Vagina (tissue), 2 donors: Measurements from ENCODE around the gene PATE2. TPM values are rescaled to one million over a fixed set of nuclear protein-coding genes. Genes with fewer than 3 reads are reported as not detected.

Experiments
- DNase-seq, 2 donors: peaks; one replicate each; pipeline ENCODE4 v3.0.0-alpha.2; 2017; ENCODE audit errors: extremely low spot score in 2 of 2
- H3K27ac ChIP-seq: fragments of 200-600 bp; sonication (generic); one replicate; pipeline ENCODE4 v1.5.1; 2019
- H3K27me3 ChIP-seq: fragments of 200-600 bp; sonication (generic); one replicate; pipeline ENCODE4 v1.5.1; 2019
- H3K36me3 ChIP-seq, 2 donors: fragments of 200-600 bp; sonication (generic); one replicate each; pipeline ENCODE4 v1.5.1; 2017 to 2019
- H3K4me1 ChIP-seq: fragments of 200-600 bp; sonication (generic); one replicate; pipeline ENCODE4 v1.5.1; 2019
- H3K4me3 ChIP-seq, 2 donors: fragments of 200-600 bp; sonication (generic); 1 replicate in 1 of 2; 2 replicates in 1 of 2; pipeline ENCODE4 v1.5.1; 2016 to 2019
- H3K9me3 ChIP-seq: fragments of 200-600 bp; sonication (generic); one replicate; pipeline ENCODE4 v1.5.1; 2019
- POLR2A ChIP-seq, 2 donors: fragments of 450-650 bp; IDR thresholded peaks; one replicate each; pipeline ENCODE4 v1.6.1; 2017; ENCODE audit warnings: antibody characterized with exemption in 2 of 2, mild to moderate bottlenecking in 2 of 2, moderate library complexity in 2 of 2
- POLR2AphosphoS5 ChIP-seq, 2 donors: sonication (generic); formaldehyde crosslinking; IDR thresholded peaks; one replicate each; pipeline ENCODE4 v1.9.0; 2017; ENCODE audit warnings: antibody characterized with exemption in 2 of 2, mild to moderate bottlenecking in 2 of 2, low read depth in 1 of 2; ENCODE audit not compliant: insufficient read depth in 1 of 2
- intact Hi-C: fragments of 100-400 bp; cut with DNase I; formaldehyde crosslinking; loops from one replicate; pipeline ENCODE4 v1.15.1; 2023
- total RNA-seq: library from RNA; depleted of rRNA; stranded (reverse); fragments of >200 nt; gene quantifications from one replicate; pipeline ENCODE4 v1.2.3, GENCODE V29; 2016
- TF ChIP-seq, protein P1 (sequence below), 3 experiments: fragments of 450-650 bp in 2 of 3; fragments of 200-600 bp in 1 of 3; sonication (generic) in 1 of 3; IDR thresholded peaks; one replicate each; pipeline ENCODE4 v1.5.1; 2017 to 2019; ENCODE audit warnings: antibody characterized with exemption in 3 of 3, mild to moderate bottlenecking in 2 of 3, moderate library complexity in 2 of 3

The PATE2 gene
- total RNA-seq, 1 donor from 2014 or later = not detected

DNA sequence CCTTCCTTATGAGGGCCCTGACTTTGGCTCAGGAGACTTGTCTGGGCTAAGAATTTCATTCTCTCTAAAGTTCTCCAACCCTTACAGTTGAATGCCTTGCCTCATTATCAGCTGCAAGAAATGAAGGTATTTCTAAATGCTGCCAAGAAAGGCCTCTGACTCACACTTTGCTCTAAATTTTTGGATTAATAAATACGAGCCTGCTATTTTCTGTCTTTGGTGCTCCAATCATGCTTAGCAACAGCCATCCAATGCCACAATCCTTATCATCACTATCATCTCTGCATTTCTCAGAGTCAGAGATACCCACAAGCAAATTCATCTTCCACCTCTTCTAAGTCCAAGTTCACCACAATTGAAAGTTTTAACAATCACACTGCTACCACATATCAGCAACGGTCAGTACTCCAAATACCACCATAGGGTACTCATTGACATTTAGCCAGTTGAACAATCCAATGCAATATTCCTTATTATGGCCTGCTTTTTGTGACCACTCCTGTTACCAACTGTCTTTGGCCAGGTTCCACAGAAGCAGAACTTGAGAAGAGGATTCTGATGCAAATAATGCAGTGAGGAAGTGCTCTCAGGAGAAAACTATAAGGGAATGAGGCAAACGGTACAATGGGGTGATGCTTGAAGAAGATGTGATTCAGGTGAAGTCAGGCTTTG is 5.7 kb downstream of the PATE2 start:
- H3K36me3 ChIP-seq = no peaks in the 10 kb centered on the region
- intact Hi-C loops = no loop called here
- H3K4me1 ChIP-seq = no peaks in the 10 kb centered on the region
- DNase-seq = no peak
- no peak overlapping the region for H3K27ac ChIP-seq
- no peaks in the 10 kb centered on the region for H3K9me3 ChIP-seq
- no peak overlapping the region for H3K4me3 ChIP-seq
- no peaks in the 10 kb centered on the region for H3K27me3 ChIP-seq
- TF ChIP-seq POLR2AphosphoS5 (IDR thresholded peaks at IDR 0.05; ENCODE audit: insufficient read depth in 1 of 2, low read depth in 1 of 2) = no peak
- TF ChIP-seq, protein P1, sequence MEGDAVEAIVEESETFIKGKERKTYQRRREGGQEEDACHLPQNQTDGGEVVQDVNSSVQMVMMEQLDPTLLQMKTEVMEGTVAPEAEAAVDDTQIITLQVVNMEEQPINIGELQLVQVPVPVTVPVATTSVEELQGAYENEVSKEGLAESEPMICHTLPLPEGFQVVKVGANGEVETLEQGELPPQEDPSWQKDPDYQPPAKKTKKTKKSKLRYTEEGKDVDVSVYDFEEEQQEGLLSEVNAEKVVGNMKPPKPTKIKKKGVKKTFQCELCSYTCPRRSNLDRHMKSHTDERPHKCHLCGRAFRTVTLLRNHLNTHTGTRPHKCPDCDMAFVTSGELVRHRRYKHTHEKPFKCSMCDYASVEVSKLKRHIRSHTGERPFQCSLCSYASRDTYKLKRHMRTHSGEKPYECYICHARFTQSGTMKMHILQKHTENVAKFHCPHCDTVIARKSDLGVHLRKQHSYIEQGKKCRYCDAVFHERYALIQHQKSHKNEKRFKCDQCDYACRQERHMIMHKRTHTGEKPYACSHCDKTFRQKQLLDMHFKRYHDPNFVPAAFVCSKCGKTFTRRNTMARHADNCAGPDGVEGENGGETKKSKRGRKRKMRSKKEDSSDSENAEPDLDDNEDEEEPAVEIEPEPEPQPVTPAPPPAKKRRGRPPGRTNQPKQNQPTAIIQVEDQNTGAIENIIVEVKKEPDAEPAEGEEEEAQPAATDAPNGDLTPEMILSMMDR (IDR thresholded peaks at IDR 0.05) = no peak
- TF ChIP-seq POLR2A (IDR thresholded peaks at IDR 0.05) = no peak

DNA sequence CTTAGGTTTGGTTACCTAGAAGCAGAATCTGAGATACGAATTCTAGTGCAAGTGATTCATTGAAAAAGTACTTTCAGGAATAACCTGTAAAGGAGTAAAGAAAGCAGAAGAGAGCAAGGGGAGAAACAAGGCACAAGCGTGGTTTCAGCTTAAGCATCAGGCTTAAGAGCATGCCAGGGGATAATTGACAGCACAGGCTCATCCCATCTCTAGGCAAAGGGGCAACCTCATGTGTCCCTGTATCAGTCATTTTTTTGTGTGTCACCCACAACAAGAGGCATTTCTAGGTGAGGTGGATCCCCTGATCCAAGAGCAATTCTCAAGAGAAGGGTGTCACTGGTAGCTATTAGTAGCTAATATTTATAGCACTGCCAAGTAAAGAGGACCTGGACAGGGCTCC is 8.0 kb downstream of the PATE2 start:
- Histone ChIP-seq H3K27me3 (no peaks in the 10 kb centered on the region), H3K9me3 (no peaks in the 10 kb centered on the region), H3K27ac (no peak overlapping the region), H3K4me3 (no peak overlapping the region), H3K36me3 (no peaks in the 10 kb centered on the region), H3K4me1 (no peaks in the 10 kb centered on the region)
- TF ChIP-seq POLR2A (IDR thresholded peaks at IDR 0.05) (no peak), POLR2AphosphoS5 (IDR thresholded peaks at IDR 0.05; ENCODE audit: insufficient read depth in 1 of 2, low read depth in 1 of 2) (no peak)
- TF ChIP-seq, protein P1 (IDR thresholded peaks at IDR 0.05) = no peak
- no peak for DNase-seq
- intact Hi-C loops = no loop called here

DNA sequence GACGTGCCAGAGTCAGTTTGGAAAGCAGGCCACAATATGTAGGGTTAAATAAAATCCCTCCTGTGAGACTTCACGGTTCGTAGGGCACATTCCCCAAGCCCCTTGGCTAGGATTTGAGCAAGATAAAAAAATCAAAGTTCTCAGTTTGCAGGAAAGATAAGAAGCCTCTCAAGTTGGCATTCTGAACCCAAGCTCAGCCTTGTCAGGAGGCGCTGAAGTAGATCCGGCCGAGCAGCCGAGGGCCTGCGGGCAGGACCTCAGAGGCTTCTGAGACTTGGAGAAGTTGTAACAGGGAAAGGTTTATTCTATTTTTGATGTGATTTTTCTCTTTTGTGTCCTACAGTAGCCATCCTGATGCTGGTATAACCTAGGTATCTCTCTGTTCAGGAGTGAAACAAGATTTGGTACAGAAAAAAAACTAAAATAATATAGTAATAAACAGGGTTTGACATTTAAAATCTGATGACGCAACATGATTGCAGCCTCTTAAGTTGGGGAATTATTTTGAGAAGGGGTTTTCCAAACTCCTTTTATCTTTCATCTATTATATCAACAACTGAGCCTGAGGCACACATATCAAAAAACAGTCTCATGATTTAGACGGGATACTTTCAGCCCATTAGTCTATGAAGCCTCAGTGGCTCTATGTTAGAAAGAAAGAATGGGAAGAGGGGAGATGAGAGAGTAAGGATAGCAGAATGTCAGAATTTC is 10.1 kb downstream of the PATE2 start:
- Histone ChIP-seq H3K9me3 (no peaks in the 10 kb centered on the region), H3K27ac (no peak overlapping the region), H3K4me1 (no peaks in the 10 kb centered on the region), H3K27me3 (no peaks in the 10 kb centered on the region), H3K4me3 (no peak overlapping the region), H3K36me3 (no peaks in the 10 kb centered on the region)
- intact Hi-C loops = no loop called here
- TF ChIP-seq, protein P1 (IDR thresholded peaks at IDR 0.05) = no peak
- no peak for TF ChIP-seq POLR2A (IDR thresholded peaks at IDR 0.05)
- DNase-seq = no peak

DNA sequence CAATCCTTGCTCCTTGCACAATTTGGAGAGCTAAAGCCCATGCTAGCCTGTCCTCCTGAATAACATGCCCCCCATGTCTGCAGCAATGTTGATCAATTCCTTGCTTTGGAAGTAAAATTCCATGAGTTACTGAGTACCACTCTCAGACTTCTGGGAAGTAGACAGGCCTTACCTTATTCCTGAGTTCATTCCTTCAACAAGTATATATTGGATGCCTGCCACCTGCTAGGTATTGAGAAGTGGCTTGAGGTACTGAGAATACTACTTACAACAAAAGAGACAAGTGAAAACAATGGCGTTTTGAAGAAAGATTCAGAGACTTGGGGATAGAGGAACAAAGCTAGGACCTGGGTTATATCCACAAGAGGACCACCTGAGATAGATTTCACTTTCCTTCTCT is 12.4 kb downstream of the PATE2 start:
- no peak for TF ChIP-seq POLR2AphosphoS5 (IDR thresholded peaks at IDR 0.05; ENCODE audit: insufficient read depth in 1 of 2, low read depth in 1 of 2)
- TF ChIP-seq, protein P1 (IDR thresholded peaks at IDR 0.05) = no peak
- intact Hi-C loops = no loop called here
- Histone ChIP-seq H3K4me3 (no peak overlapping the region), H3K27ac (no peak overlapping the region), H3K36me3 (no peaks in the 10 kb centered on the region), H3K9me3 (no peaks in the 10 kb centered on the region), H3K4me1 (no peaks in the 10 kb centered on the region), H3K27me3 (no peaks in the 10 kb centered on the region)
- DNase-seq = no peak

DNA sequence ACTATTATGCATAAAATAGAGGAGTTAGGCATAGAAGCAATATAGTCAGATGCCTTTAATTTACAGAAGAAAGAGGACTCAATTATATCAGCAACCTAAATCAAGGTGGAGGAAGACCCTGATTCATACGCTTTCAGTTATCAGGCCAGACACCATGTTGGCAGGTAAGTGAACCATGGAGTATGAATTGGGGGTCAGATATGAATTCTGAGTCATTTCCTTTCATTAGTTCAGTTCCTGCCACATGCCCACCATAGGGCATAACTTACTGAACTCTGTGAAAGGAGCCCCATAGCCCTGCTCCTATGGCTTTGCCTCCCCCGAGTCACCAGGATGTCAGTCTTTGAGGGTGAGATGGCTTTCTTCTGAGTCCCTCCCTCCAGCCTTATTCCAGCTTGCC is 15.1 kb downstream of the PATE2 start:
- Histone ChIP-seq H3K27ac (no peak overlapping the region), H3K36me3 (no peaks in the 10 kb centered on the region), H3K4me1 (no peaks in the 10 kb centered on the region), H3K4me3 (no peak overlapping the region), H3K9me3 (no peaks in the 10 kb centered on the region), H3K27me3 (no peaks in the 10 kb centered on the region)
- DNase-seq = no peak
- TF ChIP-seq, protein P1 (IDR thresholded peaks at IDR 0.05) = no peak
- TF ChIP-seq POLR2A (IDR thresholded peaks at IDR 0.05) = no peak
- no peak for TF ChIP-seq POLR2AphosphoS5 (IDR thresholded peaks at IDR 0.05; ENCODE audit: insufficient read depth in 1 of 2, low read depth in 1 of 2)
- intact Hi-C loops = no loop called here
